CD4-positive, alpha-beta T cell treated with Interleukin-15 for 1 hour (primary cell): ENCODE data around the gene ARHGEF7.
"Not testable (repeated sequence)": the region's sequence is repeated elsewhere in the genome, so short reads cannot be mapped to it uniquely, and the experiment has no call there.

Experiments
- DNase-seq: peaks from one replicate; pipeline ENCODE4 v3.0.0-alpha.2; 2020

The ARHGEF7 gene

DNA sequence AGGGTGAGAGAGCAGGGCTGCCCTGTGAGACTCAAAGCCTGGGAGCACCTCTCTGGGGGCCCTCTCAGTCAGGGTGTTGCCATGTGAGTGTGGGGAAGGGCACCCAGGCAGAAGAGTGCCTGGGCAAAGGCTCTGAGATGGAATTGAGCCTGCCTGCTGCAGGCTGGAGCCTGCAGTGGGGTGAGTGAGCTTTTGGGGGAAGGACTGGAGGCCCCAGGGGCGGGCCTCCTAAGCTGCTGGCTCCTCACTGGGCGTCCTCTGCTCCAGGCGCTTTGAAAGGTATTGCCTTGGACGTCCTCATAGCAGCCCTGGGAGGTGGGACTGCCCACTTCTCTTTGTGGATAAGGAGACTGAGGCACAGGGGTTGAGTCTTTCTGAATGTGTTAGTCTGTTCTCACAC lies 60.3 kb downstream of the ARHGEF7 start:
- no peak for DNase-seq

DNA sequence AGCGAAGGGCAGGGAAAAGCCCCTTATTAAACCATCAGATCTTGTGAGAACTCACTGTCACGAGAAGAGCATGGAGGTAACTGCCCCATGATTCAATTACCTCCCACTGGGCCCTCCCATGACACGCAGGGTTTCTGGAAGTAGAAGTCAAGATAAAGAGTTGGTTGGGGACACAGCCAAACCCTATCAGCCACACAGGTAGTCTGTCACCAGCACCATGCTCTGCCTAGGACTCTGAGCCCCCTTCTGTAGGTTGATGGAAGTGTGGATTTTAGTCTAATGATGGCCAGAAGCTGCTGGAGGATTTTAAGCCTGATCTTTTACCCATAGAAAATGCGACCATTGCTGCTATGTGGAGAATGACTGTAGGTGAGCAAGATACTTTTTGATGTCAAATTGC lies 60.8 kb downstream of the ARHGEF7 start:
- no peak for DNase-seq

DNA sequence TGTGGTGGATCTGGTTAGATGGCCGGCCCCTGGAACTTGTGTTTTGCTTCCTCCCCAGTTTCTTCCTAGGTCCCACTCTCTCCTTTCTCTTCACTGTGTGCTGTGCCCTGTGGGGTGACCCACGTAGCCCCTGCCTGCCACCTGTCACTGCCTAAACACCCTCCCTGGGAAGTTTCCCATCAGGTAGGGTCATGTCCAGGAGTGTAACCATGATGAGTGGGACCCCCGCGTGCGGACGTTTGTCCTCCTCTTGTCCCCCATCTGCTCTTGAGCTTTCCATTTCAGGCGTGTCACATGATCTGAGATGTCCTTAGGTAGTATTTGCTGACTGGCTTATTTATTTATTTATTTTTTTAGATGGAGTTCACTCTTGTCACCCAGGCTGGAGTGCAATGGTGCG lies 61.3 kb downstream of the ARHGEF7 start:
- DNase-seq: no peak

DNA sequence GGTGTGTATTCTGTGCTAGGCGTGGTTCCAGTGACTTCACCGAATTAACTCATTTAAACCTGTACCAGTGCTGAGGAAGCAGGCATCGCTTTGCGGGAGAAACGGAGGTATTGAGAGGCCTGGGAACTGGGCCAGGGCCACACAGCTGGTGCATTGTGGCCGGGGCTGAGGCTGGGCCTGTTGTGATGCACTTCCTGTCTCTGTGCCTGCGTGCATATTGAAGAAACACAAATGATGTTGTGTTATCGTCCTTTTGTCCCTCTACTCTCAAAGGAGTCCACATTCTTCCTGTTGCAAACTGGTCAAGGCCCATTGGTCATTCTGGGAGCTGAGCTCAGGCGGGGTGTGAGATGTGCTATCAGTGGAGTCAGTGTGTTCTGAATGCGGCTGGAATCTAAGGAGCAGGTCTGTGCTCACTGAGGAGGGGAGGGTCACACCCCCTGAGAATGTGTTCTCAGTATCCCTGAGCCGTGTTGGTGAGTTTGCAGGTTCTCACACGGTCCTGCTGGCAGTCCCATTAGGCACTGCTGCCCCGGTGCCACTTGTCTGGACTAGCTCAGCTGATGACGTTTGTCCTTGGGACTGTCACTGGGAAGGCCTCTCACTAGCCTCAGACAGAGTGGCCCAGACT lies 62.1 kb downstream of the ARHGEF7 start:
- peak; percentile 75 for DNase-seq

DNA sequence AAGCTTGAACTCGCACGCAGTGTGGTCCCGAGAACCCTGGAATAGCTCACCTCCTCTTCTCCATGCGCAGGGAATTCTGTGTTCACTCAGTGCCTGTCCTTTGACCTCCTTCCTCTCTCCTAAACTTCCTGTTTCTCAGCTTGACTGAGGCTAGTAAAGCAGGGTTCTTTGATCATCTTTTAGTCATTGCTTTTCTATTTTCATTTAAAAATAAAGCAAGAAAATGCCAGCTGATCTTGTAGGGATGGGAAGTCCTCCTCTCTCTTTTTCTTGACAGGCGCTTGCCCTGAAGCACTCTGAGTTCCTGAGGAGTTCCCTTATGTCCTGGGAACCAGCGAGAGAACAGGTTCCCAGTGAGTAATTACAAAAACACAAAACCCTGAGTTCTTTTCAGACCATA lies 62.8 kb downstream of the ARHGEF7 start:
- DNase-seq: no peak

DNA sequence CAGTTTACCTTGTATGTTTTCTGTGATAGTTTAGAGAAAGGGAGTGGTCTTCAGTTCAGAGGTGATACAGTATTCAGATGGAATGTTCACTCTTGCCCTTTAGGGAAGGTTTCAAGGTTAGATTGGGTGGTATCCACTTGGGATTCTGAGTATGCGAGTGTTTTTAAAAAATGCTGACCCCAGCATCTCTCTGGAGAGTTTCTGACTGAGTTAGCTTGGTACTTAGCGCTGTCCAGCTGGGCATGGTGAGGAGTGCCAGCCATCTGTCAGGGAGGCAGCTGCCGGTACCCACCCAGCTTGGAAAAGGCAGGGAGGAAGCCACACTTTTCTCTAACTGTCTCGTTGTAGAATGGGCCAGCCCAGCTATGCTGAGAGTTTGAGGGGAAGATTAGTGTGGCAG lies 63.3 kb downstream of the ARHGEF7 start:
- no peak for DNase-seq

DNA sequence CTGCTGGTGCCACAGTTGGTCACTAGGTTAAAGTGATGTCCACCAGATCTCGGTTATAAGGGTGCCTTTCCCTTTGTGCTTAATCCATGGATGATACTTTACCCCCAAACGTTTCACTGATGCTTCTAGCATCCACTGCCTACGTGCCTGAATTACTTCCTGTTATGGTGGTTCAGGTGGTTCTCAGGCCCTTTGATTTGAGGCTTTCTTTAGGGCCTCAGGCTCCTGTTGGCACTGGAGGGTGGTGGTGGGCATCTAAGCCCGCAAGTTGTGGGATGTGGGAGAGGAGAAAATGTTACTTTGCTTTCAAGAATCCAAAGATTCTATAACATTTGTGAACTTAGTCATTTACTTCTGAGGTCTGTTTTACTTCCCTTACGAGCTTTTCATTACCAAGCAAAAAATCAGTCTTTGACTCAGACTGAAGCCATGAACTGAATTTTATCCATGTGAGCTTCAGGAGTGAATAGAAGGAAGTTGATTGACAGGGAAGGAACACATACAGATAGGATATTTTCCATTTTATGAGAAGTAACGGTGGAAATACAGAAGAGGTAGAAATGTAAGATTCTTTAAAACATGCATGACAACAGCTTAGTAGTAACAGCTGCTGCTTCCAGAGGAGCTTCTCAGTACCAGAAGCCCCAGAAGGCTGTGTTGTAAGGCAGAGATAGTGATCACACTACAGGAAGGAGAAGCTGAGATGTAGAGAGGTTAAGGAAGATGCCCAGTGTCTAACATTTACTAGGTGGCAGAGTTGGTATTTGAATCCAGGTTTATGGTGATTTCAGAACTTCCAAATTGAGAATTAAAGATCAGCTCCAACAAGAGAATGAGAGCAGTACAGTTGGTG lies 65.0 kb downstream of the ARHGEF7 start:
- no peak for DNase-seq

DNA sequence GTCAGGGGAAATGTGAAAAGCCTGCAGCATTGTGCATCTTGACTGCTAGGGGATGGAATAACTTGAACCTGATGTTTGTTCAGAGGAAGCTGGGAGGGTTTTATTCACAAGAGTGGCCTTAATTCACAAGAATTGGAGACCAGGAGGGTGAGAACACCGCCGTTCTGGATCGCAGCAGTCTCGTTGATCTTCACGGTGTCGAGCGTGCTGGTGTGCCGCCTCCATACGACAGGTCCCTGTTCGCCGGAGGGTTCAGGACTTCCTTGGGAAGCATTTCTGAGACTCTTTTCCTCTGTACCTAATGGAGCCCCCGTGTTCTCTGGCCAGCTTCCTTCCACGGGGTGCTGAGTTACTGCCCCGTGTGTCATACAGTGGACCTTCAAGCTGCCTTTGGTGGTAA lies 66.9 kb downstream of the ARHGEF7 start:
- DNase-seq: no peak

DNA sequence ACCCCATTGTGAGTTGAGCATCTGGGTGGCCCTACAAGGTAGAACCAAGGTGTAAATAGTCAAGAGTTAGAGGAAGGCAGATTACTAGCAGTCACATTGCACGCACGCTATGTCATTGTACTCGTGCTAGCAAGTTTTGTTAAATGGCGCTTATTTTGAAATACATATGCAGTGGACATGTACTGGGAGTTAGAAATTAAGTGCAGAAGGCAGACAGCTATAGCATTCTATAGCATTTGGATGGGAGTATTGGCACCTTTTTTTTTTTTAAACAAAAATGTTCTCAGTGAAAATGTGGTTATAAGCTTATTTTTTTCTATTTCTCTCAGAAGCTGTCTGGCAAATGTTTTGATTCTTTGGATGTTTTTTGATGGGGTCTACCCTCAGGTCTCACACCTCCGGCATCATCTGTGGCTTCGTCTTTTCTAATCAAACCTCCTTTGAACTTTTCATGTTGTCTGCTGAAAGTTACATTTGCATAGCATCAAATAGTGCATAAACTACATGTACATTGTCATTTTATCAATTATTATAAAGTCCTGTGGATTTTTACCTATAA lies 68.1 kb downstream of the ARHGEF7 start:
- DNase-seq: no peak

DNA sequence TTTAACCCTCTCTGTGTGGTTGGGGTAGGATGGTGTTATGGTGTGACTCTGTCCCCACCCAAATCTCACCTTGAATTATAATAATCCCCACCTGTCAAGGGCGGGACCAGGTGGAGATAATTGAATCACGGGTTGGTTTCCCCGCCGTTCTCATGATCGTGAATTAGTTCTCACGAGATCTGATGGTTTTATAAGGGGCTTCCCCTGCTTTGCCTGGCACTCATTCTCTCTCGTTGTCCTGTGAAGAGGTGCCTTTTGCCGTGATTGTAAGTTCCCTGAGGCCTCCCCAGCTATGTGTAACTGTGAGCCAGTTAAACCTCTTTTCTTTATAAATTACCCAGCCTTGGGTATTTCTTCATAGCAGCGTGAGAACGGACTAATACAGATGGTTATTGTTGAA lies 68.8 kb downstream of the ARHGEF7 start:
- DNase-seq: no peak

DNA sequence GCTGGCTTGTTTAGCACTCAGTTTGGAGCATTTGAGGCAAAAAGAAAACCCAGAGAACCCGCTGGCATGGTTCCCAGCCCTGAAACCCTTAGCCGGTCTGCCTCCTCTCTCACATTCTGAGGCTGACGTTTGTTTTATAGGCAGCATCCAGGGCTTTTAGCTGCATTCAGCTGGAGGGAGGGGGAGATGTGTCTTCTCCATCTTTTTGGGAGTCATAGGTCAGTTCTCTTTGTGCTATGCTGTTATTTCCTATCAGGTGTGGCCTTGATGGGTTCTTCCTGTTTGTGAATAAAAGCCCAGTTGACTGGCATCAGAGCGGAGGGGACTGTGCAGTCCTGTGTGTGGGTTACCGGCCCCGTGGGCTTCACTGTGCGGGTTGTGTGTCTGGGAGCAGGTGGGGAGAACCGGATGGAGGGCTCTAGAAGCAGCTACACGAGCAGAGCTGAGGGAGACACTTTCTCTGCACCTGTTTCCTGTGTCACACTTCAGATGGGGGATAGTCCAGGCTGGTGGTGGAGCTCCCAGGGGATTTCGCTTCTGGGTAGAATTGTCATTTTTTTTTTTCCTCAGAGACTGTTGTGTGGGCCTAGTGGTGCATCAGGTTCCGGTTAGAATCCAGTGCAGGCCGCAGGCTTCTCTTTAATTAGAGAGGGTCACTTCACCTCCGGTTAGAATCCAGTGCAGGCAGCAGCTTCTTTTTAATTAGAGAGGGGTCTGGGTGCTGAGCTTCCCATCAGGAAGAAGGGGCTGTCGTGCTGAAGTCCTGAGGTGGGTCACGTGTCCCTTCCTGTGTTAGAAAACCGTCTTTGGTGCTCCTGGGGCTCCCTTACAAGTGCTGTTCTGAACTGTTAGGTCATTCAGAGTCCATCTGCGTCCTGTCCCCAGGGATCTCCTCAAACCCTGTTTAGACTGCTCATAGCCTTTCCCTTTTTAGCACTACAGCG lies 69.6 kb downstream of the ARHGEF7 start:
- peak; percentile 84 for DNase-seq

DNA sequence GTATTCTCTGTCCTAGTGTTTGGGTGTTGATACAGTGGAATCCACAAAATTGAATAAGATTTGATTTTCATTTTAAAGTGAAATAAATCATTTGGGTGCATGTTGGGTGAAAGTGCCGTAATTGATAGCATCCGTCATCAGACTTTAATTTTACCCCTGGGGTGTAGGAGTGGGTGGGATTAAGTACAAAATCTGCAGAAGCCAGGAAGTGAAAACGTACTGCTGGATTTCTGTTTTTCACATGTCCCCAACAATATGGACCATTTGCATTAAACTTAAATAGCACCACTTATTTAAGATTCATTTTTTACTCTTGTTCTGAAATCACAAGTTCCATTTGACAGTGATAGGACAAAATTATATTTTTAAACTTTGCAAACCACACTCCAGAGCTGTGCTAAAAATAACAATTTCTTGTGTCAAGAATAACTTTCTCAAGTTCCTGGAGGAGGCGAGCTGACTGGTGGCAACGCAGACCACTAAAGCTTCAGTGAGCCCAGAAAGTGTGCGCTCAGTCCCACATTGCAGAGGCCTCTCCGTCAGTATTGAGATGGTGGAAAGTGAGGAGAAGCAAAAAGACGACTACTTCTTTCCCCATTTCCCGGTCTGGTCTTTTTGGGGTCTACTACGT lies 71.3 kb downstream of the ARHGEF7 start:
- DNase-seq: no peak

DNA sequence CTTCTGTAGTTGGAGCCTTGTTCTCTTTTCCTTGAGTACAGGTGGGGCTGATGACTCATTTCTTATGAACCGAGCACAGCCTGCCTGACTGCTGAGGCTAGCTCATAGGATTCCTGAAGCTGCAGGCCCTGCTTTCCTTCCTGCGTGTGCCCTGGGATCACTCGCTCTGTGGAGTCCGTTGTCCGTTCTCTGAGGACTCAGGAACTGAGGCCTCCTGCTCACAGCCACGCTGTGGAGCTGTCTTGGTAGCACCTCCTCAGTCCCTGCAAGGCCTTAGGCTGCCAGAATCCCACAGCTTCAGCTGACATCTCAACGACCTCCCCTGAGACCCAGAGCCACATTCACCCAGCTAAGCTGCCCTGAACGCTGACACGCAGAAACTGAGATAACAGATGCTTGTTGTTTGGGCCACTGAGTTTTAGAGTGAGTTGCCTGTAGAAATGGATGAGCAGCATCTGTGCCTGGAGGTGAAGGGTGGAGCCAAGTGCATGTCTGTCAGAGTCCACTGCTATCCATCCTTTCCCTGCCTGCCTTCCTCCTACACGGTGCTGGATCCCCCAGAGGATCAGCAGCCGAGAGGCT lies 72.9 kb downstream of the ARHGEF7 start:
- no peak for DNase-seq

DNA sequence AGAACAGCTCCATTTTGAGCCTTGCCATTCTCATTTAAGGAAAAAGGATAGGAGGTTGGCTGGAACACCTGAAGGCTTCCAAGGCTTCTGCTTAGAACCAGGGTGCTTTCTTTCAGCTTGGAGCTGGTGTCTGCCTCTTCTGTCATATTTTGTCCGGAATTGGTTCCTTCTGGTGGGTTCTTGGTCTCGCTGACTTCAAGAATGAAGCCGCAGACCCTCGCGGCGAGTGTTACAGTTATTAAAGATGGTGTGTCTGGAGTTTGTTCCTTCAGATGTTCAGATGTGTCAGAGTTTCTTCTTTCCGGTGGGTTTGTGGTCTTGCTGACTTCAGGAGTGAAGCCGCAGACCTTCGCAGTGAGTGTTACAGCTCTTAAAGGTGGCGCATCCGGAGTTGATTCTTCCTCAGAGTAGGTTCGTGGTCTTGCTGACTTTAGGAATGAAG lies 74.0 kb downstream of the ARHGEF7 start:
- peak; percentile 62 for DNase-seq

DNA sequence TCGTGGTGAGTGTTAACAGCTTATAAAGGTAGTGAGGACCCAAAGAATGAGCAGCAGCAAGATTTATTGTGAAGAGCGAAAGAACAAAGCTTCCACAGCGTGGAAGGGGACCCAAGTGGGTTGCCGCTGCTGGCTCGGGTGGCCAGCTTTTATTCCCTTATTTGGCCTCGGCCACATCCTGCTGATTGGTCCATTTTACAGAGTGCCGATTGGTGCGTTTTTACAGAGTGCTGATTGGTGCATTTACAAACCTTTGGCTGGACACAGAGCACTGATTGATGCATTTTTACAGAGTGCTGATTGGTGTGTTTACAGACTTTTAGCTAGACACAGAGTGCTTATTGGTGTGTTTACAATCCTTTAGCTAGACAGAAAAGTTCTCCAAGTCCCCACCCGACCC lies 74.4 kb downstream of the ARHGEF7 start:
- DNase-seq: not testable (repeated sequence)

DNA sequence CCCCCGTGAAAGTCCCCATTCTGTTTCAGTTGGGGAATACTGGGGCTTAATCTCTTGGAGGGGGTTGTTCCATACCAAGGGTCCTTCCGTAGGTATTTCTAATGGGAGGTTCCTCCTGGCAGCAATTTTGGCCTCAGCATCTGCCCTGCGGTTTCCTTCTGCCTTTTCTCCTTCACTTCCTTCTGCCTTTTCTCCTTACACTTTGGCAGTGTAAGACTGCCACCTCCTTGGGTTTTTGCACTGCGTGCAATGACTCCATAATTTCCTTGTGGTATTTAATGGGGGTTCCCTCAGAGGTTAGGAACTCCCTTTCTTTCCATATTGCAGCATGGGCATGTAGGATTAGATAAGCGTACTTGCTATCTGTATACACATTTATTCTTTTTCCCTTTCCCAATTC lies 78.1 kb downstream of the ARHGEF7 start:
- not testable (repeated sequence) for DNase-seq

DNA sequence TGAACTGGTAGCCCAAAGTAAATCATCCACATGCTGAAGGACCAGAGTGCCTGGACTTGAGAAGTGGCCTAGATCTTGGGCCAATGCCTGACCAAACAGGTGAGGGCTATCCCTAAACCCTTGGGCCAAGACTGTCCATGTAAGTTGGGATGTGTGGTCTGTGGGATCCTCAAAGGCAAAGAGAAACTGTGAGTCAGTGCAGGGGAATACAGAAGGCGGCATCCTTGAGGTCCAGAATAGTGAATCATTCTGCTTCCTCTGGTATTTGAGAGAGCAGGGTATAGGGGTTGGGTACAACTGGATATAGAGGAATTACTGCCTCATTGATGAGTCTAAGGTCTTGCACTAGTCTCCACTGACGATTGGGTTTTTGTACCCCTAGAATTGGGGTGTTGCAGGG lies 79.5 kb downstream of the ARHGEF7 start:
- DNase-seq: not testable (repeated sequence)

DNA sequence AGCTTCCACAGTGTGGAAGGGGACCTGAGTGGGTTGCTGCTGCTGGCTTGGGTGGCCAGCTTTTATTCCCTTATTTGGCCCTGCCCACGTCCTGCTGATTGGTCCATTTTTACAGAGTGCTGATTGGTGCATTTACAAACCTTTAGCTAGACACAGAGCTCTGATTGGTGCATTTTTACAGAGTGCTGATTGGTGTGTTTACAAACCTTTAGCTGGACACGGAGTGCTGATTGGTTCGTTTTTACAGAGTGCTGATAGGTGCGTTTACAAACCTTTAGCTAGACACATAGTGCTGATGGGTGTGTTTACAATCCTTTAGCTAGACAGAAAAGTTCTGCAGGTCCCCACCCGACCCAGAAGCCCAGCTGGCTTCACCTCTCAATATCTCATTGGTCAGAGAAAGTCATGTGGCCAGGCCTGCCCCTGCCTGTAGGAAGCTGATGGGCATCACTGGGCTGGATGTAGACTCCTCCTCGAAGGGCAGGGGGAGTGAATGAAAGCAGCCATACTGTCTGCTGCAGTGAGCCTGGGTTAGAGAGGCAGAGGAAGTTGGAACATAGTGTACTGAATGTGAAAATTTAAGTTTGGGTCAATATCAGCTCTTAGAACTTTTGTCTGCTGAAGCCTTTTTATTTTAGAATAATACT lies 83.7 kb downstream of the ARHGEF7 start:
- not testable (repeated sequence) for DNase-seq

DNA sequence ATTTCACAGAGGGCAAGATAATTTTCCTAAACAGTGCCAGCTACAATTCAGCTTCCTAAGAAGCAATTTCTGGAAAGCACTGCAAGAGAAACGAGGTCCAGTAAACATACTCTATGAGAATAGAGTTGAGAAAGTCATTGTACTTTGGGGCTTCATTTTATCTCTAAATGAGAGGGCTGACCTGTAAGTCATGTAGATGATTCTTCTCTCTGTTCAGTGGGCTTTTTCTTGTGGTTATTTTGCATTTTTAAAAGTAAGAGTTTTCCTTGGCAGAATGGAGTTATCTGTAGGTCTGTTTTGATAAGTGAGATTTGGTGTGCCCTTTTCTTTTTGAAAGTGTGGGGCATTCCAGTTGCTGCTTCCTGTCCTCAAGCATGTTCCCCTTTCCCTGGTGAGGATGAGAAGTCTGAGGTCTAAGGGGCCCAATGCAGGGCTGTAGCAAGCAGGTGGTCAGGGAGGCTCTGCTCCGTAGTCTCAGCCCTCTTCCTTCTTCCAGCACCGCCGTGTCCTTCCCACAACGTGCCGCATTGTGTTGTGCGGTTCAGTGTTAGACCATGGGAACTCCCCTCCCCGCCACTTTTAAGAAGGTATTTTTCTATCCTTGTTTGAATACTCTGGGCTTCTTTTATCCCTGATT lies 86.3 kb downstream of the ARHGEF7 start:
- DNase-seq: no peak

DNA sequence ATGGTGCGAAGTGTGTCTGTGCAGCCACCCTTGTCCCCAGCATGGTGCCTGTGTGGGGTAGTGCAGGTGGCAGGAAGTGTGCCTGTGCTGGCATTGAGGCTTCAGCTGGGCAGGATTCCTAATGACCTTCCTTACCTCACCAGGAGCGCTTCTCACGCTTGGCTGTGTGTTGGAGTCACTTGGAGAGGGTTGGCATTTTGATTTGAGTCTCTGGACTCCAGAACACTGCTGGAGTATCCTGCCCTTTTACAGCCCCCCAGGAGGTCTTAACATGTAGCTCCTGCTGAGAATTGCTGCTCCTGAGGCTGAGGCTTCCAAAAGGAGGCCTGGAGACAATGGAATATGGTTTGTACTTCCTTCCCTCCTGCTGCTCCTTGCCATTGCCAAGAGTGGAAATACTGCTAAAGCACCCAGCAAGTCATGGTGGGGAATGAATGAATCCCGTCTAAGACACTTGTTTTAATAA lies 87.1 kb downstream of the ARHGEF7 start:
- DNase-seq: no peak

DNA sequence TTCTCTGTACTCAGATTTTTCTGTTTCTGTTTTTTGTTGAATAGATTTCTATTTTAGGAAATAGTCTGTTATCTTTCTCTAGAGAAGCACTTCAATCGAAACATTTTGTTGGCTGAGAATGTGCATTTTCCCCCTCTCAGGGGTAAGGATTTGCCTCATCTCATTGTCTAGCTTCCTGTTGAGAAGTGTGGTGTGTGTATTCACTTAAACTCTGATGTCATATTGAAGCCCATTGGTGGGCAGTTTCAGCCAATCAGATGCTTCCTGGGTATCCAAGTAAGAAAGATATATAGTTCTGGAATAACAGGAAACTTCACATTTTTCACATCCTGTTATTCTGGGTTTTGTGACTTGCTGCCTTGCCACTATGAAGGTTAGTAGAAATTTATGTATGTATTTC lies 87.6 kb downstream of the ARHGEF7 start:
- no peak for DNase-seq
